NCI-H345 (cell line): ENCODE data around the gene SYNM.
A peak's percentile ranks its signal among the peaks of the same experiment; 100 is the strongest.
"Not testable (repeated sequence)": the region's sequence is repeated elsewhere in the genome, so short reads cannot be mapped to it uniquely, and the experiment has no call there.

Experiments used
- DNase-seq: peaks from one replicate; lab custom pipeline; 2025; lab: John Stamatoyannopoulos, UW

Gene SYNM, protein sequence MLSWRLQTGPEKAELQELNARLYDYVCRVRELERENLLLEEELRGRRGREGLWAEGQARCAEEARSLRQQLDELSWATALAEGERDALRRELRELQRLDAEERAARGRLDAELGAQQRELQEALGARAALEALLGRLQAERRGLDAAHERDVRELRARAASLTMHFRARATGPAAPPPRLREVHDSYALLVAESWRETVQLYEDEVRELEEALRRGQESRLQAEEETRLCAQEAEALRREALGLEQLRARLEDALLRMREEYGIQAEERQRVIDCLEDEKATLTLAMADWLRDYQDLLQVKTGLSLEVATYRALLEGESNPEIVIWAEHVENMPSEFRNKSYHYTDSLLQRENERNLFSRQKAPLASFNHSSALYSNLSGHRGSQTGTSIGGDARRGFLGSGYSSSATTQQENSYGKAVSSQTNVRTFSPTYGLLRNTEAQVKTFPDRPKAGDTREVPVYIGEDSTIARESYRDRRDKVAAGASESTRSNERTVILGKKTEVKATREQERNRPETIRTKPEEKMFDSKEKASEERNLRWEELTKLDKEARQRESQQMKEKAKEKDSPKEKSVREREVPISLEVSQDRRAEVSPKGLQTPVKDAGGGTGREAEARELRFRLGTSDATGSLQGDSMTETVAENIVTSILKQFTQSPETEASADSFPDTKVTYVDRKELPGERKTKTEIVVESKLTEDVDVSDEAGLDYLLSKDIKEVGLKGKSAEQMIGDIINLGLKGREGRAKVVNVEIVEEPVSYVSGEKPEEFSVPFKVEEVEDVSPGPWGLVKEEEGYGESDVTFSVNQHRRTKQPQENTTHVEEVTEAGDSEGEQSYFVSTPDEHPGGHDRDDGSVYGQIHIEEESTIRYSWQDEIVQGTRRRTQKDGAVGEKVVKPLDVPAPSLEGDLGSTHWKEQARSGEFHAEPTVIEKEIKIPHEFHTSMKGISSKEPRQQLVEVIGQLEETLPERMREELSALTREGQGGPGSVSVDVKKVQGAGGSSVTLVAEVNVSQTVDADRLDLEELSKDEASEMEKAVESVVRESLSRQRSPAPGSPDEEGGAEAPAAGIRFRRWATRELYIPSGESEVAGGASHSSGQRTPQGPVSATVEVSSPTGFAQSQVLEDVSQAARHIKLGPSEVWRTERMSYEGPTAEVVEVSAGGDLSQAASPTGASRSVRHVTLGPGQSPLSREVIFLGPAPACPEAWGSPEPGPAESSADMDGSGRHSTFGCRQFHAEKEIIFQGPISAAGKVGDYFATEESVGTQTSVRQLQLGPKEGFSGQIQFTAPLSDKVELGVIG (N-terminal part only)

DNA sequence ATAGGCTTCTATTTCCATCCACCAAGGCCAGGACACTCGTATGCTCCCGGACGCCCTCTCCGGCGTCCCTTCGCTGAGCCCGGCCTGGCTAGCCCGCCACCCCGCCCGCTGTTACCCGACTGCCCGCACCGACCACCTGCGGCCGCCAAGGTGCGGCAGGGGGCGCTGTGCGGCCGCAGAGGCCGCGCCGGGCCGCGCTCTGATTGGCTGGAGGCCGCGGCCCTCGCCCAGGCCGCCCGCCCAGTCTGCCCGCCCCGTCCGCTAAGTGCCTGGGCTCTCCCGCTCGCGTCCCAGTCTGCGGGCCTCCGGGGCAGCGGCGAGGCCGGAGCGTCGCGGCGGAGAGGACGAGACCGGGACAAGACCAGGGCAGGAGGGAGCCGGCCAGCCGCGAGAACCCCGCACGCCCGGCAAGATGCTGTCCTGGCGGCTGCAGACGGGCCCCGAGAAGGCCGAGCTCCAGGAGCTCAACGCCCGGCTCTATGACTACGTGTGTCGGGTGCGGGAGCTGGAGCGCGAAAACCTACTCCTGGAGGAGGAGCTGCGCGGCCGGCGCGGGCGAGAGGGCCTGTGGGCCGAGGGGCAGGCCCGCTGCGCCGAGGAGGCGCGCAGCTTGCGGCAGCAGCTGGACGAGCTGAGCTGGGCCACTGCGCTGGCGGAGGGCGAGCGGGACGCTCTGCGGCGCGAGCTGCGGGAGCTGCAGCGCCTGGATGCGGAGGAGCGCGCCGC, at the start of gene SYNM:
SYNM (plus strand) TSS at position 293 of the 726 bp plus-strand sequence; CDS start at position 413, 120 bp downstream.
- peak; percentile 78 for DNase-seq

DNA sequence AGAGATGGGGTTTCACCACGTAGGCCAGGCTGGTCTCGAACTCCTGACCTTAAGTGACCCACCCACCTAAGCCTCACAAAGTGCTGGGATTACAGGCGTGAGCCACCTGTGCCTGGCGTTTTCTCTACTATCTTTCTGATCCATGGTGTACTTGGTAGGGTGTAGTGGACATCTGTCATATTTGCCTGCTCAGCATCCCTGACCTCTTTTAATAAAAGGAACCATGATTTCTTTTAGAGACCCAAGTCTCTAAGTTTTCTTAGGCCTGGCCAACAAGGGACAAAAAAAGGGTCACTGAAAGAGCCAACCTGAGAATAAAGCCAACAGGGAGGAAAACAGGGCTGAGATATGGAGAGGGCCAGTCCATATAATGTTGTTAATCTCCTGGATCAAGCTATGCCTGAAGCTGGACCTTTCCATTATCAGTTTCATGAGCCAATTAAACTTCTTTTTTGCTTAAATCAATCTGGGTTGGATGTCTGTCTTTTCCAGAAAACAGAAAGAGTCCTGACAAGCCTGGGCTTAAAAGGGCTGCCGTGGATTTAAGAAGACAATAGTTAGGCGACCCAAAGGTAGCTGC, 49.2 kb upstream of the SYNM start:
- no peak for DNase-seq

DNA sequence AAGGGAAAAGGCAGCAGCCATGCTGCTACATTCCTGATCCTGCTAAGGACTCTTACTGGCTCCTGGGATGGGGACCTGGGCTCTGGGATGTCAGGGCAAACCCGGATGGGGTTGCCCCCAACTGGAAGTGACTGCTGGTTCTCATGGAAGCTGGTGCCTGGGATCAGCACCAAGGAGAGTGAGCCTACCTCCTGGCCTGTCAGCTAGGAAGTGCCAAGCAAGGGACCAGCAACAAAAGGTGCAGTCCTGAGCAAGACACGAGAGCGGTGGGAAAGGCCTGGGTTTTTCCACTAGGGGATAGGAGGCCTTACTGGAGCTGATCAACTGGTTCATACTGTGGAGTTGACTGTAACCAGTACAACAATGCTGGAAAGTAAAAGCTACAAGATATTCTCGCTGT, 47.9 kb upstream of the SYNM start:
- no peak for DNase-seq

DNA sequence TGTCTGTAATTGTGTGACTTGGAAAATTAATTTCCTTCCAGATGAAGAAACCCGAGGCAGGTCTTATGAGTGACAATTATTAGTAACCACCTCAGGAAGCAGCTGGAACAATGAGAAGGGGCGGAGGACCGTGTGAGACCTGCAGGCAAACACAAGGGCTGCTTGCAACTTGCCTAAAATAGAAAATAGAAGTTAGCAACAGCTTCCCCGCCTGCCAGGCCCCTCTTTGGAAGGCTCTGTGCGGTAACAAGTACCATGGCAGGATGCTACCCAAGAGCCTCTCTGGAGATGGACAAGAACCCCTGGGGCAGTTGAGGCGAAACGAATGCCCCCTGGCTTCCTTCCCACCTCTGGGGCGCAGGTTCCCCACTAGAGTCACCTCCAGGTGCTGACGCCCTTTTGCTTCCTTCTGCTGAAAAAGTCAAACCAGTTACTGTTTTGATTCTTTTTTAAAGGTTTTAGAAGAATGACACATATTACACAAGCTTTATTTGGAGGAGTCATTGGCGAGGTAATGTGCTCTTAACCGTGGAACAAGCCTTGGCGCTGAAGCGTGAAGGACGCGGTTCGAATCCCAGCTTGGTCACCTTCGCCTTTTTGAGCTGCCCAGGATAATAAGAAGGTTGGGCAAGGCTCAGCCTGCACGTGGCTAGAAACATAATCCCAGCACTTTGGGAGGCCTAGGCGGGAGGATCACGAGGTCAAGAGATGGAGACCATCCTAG, 47.0 kb upstream of the SYNM start:
- no peak for DNase-seq

DNA sequence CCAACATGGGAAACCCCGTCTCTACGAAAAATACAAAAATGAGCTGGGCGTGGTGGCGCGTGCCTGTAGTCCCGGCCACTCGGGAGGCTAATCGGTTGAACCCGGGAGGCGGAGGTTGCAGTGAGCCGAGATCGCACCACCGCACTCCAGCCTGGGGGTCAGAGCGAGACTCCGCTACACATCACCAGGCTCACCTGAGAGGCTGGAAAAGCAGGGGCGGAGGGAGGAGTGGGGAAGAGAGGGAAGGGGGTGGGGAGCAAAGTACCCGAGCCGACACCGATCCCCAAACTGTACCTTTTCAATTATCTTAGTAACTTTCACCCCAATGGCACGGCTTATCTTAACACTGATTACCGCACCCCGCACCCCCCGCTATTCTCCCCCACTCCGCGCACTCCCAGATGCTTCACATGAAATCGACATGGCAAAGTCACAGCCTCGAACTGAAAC, 46.4 kb upstream of the SYNM start:
- no peak for DNase-seq

DNA sequence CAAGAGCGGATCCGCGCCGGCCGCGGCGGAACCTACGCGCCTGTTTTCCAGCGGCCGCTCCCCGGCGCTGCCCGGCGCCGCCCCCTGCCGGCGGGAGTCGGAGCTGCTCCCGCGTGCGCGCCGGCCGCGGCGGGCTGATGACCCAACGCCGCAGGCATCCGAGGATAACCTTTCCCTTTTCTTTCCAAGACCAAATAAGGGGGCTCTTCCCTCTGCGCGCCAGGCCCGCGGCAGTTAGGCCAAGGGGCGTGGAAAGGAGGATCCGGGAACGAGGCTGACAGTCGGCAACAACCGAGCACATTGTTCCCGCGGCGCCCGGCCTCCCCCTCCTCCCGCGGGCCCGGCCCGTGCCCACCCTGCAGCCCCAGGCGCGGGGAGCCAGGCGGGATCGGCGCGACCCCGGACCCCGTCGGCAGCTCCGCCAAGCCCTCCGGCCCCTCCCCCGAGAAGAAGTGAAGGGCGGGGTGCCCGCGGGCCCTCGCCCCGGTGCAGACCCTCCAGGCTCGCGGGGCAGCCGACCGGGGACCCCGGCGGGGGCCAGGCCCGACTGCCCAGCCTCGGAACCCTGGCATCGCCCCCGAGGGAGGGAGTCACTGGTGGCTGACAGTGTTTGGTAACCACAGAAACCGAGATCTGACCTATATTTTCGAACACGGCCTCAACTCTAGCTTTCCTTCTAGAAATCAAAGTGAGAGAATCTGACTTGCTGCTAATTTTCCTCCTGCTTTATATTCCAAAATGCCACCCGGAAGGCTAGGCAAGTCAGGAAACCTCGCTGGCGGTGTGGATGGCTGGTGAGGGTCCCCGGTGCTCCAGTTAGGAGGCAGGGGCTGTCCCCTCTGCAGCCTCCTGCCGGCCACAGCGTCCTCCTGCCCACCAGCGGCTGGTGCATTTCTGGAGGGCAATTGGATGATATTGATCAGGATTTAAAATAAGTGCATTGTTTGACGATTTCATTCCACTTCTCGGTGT, 45.6 kb upstream of the SYNM start:
- DNase-seq, result peak; percentile 54

DNA sequence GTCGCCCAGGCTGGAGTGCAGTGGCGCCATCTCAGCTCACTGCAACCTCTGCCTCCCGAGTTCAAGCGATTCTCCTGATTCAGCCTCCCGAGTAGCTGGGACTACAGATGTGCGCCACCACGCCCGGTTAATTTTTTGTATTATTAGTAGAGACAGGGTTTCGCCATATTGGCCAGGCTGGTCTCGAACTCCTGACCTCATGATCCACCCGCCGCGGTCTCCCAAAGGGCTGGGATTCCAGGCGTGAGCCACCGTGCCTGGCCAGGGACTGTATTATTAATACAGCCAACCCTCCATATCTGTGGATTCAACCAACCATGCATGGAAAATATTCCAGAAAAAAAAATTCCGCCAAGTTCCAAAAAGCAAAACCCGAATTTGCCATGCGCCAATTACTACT, 44.7 kb upstream of the SYNM start:
- not testable (repeated sequence) for DNase-seq

DNA sequence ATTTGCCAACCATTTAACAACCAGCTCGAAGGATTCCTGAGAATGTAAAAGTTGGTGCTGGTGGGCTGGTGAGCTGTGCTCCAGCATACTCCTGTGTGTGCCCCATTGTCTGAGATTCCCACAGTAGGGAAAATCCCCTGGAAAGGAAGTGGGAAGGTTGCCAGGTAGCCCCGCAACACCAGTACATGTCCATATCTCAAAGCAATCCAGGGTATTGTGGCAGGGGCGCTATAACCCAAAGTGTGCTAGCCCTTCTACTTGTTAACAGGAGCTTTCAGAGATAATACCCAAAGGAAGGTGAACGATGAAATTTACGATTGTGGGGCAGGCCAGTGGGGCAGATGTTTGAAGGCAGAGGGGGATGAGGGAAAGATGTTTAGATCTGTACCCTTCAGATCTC, 42.7 kb upstream of the SYNM start:
- DNase-seq, result no peak

DNA sequence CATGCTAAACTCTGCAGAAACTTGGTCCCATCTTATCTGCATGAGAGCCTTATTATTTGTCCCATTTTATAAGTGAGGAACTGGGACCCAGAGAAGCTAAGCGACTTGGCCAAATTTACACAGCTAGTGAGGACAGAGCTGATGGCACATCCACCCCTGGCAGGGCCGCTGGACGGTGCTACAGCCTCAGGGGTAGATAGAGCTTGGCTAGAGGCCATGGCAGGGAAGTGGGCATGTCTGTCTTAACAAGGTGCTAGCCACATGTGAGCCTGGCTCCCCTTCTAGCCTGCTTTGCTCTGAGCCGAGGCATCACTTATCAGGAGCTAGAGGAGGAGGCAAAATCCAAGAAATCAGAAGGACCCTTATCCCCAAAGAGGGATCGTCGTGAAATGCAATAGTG, 36.7 kb upstream of the SYNM start:
- no peak for DNase-seq

DNA sequence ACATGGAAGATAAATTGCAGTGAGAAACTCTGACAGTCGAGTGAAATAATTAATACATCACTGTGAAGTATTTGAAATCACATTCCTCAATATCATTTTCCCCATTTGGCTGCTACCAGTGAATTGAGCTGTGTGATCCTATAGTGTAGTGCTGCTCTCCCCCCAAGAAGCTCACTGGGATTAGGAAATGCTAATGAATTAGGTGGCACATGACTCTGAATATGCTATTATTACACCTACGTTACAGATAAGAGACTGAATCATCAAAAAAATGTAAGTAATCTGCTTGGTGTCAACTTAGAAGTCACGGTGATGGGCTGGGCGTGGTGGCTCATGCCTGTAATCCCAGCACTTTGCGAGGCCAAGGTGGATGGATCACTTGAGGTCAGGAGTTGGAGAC, 34.7 kb upstream of the SYNM start:
- DNase-seq, result no peak

DNA sequence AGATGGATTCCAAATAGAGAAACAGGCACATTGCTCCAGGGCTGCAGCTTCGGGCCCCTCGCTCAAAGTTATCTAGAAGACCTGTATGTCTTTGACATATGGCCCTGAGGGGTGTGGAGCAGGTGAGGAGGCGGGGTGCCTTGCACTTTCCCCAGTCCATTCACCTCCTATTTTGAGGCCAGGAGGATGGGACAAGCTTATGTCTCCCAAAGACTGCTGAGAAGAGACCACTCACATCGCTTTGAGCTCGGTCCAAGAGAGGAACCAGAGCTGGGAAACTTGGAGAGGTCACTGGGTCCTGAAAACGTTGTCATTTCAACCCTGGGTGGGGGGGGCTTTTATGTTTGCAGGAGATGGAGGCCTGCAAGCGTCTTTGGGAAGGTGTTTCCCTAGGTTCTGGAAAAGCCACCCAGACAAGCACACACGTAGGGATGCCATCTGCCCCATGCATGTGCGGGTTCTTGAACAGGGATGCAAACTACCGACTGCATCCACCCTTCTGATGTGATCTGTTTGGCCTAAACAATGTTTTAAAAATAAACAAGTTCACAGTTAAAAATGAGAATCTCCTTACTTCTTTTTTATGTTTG, 33.7 kb upstream of the SYNM start:
- no peak for DNase-seq

DNA sequence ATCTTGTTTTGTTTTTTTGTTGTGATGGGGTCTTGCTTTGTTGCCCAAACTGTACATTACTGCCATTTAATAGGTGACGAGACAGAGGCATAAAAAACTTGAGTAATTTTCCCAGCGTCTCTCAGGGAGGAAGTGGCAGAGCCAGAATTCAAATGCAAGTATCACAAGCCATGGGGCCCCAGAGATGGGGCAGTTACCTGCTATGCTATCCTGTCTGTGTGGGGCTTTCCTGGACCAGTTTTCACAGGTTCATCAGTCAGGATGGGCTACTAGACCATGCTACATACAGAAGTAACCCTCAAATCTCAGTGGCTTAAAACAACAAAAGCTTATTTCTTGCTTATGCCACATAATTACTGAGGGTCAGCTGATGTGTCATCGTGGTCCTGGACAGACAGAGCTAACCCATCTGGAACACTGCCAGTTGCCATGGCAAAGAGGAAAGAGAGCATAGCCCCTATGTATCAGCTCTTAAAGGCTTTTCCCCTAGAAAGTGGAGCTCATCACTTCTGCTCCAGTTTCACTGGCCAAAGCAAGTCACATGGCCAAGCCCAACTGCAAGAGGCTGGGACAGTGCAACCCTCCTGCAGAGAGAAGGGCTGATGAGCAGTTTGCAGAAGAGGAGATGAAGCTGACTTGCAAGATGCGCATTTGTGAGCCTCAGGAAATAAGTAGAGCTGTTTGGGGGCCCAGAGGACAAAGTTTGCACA, 31.7 kb upstream of the SYNM start:
- no peak for DNase-seq

DNA sequence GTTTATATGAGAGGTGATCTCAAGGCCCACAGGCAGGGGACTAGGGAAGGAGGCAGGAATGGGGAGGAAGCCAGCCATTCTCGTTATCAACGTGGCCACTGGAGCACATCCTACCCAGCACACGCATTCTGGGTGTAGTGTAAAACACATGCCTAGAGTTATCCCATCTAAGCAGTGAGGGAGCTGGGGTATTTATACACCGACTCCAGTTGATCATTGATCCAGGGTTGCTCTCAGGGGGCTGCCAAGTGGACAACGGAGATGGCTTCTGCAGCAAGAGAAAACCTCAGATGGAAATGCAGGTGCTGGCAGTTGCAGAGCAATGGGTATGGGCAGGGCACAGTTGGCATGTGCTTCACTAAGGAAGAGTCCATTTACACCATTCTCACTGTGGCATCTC, 30.4 kb upstream of the SYNM start:
- DNase-seq, result no peak

DNA sequence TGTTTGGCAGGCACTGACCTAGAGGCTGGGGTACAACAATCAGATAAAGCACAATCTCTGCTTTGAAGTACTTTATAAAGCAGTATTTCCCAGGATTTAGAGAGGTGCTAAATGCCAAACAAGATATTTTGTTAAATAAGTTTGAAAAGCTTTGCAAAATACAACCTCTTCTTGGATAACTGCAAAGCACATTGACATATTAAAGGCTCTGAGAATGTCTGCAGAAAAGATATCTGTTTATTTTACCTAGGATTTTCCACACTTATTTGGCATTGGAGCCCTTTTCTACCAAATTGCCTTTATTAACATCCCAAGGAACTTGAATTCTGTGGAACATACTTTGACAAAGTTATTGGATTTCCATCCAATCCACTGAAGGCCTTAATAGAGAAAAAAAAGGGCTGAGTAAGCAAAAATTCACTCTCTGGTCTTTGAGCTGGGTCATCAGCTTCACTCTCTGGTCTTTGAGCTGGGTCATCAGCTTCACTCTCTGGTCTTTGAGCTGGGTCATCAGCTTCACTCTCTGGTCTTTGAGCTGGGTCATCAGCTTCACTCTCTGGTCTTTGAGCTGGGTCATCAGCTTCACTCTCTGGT, 29.7 kb upstream of the SYNM start:
- not testable (repeated sequence) for DNase-seq

DNA sequence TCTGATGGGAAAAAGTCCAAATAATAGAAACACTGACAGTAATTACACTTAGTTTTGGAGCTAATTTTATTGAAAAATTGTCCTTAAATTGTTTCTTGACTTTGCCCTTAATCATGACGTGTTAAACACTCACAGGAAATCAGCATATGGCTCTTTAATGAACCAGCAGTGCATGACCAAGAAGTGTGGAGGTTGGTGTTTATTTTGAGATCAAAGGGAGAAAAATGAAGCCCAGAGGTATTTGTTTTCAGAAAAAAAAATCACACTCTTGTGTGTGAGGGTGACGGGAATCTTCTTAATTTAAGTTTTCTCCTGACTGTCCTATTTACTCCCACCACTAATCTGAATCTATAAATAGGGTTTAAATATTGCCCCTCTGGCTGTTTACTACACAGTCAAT, 28.8 kb upstream of the SYNM start:
- no peak for DNase-seq

DNA sequence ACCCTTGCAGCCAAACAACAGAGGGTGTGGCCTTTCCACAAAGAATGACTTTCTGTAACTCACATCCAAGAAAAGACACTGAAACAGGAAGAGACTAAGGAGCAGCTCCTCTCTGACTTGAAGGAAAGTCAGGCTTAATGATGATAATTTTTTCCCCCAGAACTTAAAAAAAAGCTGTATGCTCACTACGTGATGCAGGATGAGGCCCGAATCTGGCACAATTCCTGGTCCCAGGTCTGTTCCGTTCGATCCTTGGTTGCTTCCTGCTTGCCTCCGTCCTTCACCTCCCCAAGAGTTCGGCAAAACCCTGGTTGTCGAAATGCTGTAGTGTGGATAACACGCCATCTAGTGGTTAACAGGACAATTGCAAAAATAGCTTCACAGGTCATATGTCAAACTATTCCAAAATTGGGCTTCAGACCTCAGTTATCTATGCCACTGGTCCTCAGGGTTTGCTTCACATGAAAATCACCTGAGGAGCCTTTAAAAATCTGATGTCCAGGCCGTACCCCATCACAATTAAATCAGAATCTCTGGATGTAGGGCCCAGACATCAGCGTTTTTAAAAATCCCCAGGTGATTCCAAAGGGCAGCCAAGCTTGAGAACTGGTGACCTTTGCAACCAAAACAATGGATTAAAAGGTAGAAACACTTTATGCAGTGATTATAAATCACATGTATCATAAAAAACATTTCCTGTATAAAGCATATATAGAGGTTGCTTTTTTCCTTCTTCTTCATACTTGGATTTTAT, 28.1 kb upstream of the SYNM start:
- DNase-seq, result peak; percentile 73

DNA sequence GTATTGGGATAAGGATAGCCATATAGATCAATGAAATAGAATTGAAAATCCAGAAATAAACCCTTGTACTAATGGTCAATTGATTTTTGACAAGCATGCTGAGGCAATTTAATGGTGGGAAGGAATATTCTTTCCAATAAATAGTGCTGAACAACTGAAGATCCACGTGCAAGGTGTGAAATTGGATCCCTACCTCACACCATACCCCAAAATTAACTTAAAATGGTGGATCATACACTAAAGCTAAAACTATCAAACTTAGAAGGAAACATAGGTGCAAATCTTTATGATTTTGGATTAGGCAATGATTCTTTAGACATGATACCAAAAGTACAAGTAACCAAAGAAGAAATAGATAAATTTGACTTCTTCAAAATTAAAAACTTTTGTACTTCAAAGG, 22.1 kb upstream of the SYNM start:
- no peak for DNase-seq
